Muscle of back (tissue), 11 donors: ENCODE data around the gene EPN3. TPM values are rescaled to one million over a fixed set of nuclear protein-coding genes. Genes with fewer than 3 reads are reported as not detected.

Source experiments
- DNase-seq, 3 donors: peaks; one replicate each; pipeline versions ENCODE4 v3.0.0 to v3.0.0-alpha.2; 2013
- polyA plus RNA-seq, 10 donors: library from polyadenylated mRNA; unstranded; fragments of 120-200 nt; gene quantifications; one replicate each; pipeline ENCODE4 v1.2.1, GENCODE V29; 2013; ENCODE audit not compliant: insufficient read length in 10 of 10

Gene EPN3
- polyA plus RNA-seq, 10 donors = 0.81 to 3.5 (median 1.3) TPM

DNA sequence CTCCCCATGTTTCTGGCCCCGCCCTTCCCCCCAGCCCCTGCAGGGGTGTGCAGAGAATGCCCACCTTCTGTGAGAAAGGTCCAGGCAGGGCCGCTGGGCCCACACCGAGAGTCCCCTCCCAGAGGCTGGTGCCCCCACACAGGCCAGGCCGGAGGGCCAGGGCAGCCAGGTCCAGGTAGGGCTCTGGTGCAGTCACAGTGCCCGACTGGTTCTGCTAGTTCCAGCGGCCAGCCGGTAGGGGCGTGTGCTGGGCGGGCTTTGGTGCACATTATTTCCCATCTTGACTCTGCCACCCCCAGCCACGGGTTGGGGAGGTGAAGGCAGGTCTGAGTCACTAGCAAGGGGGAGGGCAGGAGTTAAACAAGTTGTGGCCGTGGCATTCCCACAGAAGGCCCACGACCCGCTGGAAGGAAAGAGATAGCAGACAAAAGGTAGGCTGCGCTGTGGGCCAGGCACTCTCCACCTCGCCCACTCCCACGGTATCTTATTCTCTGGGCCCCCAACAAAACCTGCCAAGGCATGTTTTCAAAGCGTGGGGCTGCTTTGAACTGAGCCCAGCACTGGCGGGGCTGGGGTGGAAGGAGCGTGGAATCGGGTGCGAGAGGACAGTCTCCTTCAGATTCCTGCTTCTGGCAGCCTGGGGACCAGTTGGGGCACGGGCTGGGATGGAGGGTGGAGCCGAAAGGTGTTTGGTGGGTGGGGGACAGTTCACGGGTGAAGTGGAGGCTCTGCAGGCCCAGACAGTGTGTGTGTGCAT is 1.9 kb downstream of the EPN3 start:
- no peak for DNase-seq

DNA sequence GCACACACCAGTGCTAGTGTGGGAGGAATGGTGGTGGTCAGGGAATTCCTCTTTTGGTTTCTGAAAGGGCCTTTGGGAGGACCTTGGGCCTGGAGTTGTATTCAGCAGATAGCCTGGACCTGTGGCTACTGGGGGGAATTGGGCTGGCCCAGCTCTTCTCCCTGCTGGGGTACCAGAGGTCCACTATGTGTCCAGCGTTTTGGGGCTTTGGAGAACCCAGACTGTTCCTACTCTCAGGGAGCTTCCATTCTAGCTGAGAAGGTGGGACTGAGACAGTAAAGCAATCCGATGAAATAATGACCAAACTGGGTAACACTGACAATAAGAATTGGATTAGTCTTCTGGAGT is 2.4 kb downstream of the EPN3 start:
- DNase-seq = no peak

DNA sequence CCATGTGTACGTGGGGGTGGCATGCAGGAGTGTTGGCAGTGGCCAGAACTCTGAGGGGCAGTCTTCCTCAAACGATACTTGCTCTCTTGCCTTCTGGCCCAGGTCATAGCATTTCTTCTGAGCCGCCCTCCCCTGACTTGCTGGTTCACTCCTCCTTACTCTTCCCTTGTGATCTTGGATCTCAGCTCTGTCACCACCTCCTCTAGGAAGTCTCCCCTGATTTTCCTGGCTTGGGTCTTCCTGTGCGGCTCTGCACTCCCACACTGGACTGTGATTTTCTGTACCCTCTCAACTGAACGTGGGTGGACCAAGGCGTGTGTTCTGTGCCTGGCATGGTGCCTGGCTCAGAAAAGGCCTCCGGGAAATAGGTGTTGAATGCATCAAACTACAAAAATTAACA is 2.9 kb downstream of the EPN3 start:
- DNase-seq = no peak

DNA sequence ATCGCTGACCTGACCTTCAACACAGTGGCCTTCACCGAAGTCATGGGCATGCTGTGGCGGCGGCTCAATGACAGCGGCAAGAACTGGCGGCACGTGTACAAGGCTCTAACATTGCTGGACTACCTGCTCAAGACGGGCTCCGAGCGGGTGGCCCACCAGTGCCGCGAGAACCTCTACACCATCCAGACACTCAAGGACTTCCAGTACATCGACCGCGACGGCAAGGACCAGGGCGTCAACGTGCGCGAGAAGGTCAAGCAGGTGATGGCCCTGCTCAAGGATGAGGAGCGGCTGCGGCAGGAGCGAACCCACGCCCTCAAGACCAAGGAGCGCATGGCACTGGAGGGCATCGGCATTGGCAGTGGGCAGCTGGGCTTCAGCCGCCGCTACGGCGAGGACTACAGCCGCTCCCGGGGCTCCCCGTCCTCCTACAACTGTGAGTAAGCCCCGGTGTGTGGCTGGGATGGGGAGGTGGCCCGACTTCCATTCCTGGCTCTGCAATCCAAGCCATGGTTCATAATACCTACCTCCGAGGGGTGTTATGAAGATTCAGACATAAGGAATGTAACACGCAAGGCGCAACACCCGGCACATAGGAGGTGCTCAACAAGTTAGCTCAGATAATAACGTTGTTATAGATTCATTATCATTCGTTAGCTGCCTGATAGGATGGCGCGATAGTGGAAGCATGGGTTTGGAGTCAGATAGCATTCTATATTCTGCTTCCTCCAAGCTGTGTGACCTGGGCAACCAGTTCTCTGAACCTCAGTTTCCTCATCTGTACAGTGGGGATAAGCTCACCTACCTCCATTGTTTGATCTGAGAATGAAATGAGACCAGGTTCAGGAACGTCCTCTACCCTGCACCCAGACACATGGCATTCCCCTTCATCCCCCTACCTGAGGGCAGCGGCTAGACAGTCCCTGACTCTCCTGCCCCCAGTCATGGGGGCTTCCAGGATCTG is 4.4 kb downstream of the EPN3 start:
- DNase-seq = no peak

DNA sequence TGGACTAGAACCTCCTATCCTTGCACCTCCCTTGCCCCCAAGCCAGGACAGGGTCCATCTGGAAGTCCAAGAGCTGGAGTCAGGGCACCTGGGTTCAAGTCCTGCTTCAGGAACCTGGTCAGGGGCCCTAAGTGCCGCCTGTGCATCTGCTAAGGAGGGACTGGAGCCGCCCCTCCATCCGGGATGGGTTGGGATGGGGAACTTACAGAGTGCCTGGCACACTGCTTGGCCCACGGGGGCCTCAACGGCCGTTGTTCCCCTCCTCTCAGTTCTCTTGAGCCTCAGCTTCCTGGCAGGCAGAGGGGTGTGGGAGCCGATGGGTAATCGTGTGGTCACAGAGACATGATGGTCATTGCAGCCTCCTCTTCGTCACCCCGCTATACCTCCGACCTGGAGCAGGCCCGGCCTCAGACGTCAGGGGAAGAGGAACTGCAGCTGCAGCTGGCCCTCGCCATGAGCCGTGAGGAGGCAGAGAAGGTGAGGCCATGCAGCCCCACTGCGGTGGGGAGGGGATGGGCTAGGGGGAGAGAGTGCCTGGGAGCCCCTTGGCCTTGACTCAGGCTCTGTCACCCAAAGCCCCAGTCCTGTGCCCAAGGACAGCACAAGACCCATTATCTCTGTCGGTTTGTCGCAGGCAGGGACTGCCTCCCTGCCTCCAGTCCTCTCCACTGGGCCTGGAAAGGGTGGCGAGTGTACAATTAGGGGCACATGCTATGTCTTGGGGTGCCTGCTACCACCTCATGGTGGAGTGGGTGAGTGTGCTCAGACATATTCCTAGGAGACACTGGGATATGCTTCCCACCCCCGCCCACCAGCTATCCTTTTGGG is 5.4 kb downstream of the EPN3 start:
- DNase-seq = no peak

DNA sequence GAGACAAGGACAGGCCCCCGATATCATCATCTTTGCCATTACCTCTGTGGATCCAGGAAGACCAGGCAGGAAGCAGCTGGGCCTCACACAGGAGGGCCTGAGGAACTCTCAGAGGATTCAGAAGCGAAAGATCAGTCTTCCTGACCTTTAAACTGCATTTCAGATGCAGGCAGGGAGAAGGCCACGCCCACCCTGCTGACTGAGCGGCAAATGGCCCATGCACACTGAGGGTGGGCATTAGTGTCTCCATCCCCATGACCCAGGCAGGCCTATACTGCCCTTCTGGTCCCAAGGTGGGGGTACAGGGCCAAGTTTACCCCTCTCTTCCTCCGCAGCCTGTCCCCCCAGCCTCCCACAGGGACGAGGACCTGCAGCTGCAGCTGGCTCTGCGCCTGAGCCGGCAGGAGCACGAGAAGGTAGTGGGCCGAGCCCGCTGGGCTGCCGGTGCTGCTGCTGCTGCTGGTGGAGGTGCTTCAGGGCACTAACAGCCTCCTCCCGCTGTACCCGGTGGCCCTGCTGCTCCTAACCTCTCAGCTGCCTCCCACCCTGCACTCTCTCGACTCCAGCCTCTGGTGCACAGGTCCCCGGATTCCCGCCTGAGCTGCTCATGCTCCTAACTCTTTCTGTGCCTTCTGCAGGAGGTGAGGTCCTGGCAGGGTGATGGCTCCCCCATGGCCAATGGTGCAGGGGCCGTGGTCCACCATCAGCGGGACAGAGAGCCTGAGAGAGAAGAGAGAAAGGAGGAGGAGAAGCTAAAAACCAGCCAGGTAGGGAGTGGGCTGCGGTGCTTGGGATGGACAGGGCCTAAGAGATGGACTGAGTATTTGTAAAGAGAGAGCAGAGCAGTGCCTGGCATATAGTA is 6.2 kb downstream of the EPN3 start:
- DNase-seq = no peak

DNA sequence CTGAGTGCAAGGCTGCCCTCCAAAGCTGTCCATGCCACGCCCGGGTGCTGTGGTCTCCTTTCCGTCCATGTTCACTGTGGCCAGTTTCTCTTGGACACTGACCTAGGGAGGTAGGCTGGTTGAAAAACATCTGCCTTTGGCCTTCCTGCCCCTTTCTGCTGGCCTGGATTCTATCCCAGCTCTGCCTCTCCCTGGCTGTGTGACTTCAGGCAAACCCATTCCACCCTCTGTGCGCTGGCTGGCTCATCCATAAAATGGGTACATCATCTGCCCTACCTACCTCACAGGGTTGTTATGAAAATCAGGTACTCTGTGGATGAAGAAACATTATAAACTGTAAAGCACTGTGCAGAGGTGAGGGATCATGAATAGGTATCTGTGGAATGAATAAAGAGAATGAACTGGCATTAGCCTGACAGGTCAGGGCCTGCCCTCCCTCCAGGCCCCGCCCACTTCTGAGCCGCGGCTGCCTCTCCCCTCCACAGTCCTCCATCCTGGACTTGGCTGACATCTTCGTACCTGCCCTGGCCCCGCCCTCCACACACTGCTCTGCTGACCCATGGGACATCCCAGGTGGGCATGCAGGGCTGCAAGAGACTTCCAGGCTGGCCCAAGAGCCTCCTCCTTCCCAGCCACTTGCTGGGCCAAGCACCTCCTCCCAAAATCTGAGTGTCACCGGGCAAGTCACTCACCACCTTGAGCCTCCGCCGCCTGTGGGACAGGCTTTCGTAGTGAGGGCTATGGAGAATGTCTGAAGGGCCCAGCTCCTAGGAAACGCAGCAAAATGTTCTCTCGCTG is 7.4 kb downstream of the EPN3 start:
- no peak for DNase-seq

DNA sequence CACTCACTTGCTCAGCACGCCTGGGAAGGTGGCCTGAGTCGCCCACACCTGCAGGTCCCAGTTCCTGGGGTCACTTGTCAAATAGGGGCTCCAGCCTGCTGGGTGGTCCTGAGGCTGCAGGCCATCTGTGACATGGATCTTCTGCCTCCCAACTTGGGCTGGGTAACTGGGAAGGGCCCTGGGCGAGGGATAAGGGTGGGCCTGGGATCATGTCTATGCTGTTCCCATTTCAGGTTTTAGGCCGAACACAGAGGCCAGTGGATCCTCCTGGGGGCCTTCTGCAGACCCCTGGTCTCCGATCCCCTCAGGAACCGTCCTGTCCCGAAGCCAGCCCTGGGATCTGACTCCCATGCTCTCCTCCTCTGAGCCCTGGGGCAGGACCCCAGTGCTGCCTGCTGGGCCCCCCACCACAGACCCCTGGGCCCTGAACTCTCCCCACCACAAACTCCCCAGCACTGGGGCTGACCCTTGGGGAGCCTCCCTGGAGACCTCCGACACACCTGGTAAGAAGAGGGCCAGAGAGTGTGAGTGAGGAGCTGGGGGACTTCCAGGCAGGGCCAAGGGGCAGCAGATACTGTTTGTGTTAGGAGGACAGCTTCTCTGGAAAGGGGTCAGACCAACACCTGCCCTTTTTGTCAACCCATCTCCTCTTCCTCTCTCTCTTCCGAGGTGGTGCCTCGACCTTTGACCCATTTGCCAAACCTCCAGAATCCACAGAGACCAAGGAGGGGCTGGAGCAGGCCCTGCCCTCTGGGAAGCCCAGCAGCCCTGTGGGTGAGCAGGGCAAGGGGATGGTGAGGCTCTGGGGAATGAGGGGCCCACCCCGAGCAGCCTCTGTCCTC is 8.2 kb downstream of the EPN3 start:
- DNase-seq = no peak

DNA sequence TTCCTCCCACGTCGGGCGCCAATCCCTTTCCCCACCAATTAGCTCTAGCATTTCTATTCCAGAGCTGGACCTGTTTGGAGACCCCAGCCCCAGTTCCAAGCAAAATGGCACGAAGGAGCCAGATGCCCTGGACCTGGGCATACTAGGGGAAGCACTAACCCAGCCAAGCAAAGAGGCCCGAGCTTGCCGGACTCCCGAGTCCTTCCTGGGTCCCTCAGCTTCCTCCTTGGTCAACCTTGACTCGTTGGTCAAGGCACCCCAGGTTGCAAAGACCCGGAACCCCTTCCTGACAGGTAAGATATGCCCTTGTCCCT is 8.8 kb downstream of the EPN3 start:
- no peak for DNase-seq

DNA sequence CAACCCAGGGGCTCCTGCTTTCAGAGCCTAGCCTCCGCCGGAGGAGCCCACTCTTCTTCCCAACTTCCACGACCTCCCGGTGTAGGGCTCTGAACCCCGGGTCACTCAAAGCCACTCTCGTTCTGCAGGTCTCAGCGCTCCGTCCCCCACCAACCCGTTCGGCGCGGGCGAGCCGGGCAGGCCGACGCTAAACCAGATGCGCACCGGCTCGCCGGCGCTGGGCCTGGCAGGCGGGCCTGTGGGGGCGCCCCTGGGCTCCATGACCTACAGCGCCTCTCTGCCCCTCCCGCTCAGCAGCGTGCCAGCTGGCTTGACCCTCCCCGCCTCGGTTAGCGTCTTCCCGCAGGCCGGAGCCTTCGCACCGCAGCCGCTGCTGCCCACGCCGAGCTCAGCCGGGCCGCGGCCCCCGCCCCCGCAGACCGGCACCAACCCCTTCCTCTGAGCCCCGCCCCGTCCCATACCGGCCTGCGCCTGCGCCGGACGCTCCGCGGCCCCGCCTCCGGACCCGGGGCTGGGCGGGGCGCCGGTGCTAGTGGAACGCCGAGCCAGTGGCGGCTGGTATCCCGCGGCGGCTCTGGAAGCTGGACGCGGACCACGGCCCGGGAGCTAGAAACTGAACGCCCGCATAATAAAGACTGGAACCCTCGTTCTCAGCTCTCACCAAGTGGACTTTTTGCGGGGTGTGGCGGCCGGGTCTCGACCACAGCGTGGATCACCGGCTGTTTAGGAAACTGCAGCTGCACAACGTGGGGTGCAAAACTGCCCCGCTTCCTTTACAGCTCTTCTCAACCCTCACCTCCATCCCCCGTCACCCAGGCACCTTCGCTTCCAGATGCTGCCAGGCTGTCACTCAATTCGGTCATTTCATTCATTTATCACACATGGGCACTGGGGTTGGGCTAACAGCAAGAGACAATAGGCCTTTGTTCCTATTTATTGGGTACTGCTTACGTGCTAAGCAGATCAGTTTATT is 9.5 kb downstream of the EPN3 start:
- DNase-seq = peak; percentile 79 to 95 (median 87)

DNA sequence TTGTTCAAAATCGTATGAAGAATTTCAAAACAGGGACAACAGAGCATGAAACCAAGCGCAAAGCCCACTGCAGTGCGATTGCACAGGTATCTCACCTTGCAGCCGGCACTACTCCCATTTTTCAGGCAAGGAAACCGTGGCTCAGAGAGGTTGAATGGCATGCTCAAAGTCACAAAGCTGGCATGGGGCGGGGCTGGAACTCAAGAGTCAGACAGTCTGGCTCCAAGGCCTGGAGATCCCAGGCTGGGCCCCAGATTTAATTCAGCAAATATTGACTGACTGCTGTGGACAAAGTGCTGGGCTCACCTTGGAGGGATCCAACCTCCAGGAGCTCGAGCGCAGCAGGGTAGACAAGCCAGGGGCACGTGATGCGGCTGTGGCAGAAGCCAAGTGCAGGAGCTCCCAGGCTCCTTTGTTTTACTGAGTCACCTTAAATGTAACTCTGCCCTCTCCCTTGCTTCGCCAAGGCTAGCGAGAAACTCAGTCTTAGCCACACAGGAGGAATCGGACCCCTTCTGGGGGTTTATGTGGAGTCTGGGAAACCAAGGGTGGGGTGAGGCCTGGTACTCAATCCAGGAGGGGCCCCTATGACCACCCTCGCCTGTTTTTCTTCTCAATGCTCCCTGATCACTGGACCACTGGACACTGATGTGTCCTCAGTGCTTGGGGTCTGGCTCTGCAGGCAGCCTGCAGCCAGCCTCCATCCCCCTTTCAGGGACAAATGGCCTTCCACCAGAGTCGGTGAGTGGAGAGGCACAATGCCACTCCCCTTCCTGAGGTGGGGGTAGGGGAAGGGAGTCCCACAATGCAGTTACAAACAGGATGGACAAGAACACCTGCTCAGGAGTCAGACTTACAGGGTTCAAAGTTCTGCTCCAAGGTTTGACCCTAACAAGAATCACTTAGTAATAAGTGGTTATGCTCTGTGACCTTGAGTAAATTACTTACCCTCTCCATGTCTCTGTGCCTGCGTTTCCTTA is 10.6 kb downstream of the EPN3 start:
- DNase-seq = no peak

DNA sequence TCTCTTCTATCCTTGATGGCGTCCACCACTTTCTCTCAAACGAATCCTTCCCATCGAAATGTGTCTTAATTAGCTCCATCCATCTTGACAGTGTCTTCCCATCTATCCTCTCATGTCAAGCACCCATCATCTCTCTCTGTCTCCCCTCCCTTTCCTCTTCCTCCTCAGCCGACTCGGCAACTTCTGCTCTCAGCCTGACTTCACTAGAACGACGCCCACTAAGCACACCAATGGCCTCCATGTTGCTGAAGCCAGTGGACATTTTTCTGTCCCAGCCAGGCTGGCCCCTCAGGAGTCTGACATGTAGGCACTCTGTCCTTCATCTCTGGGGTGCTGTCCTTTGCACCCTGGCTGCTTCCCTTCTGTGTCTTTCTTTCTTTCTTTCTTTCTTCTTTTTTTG is 12.0 kb downstream of the EPN3 start:
- no peak for DNase-seq

DNA sequence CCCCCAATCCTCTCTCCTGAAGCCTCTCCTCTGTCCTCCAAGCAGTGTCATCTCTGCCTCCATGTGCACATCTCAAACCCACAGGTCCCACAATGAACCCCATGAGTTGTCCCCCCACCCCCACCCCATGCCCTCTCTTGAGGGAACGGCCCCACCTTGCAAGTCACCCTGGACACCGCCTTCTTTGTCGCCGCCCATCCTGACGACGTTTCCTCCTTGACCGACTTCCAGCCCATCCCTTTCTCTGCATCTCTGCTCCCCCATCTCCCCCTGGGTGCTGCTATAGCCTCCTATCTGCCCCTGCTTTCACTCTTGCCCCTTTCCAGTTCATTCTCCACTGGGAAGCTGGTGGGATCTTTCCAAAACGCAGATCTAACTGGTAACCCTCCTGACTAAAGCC is 12.8 kb downstream of the EPN3 start:
- no peak for DNase-seq

DNA sequence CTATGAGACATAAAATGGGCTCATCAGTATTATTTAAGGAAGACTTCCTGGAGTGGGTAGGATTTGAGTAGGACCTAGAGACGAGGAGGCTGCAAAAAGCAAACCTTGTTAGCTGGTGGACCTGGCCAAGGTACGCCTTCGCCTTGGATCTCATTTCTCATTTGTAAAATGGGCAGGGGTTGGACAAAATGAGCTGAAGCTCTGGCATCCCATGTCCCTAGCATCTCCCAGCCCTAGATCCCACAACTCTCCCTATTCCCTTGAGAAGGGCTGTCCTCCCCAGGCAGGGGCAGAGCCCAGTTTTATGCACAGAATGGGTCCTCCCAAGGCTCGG is 14.1 kb downstream of the EPN3 start:
- DNase-seq = no peak

DNA sequence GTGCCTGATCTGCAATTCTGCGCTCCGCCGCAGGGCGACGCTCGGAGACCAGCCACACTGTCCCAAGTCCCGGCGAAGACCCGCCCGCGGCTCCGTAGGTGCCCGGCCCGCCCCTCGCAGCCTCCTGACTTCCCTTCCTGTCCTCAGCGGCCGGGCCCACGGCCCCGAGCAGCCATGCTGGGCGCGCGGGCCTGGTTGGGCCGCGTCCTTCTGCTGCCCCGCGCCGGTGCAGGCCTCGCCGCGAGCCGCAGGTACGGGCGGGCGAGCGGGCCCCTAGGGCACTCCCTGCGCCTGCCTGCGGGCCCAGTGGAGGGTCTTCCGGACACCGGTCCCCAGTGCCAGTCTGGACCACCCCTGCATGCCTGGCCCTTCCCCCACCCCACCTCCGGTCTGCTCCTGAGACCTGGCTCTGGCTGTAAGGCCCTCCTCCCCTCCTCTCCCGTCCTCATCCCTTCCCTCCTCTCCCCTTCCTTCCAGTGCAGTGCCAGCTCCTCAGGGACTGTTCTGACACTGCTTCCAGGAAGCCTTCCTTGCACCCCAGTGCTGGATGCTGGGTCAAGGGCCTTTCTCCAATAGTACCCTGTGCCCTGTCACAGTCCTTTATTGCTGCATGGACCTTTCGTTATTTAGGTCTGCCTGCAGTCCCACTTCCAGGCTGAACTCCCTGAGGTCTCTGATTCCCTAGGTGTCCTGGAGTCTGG is 14.7 kb downstream of the EPN3 start, which contains the start of gene SPATA20:
Gene SPATA20, plus strand, starts transcription at position 140 of the 701 bp plus-strand sequence. Its CDS starts 35 bp downstream, at position 175.
- peak; percentile 86 to 94 (median 88) for DNase-seq

DNA sequence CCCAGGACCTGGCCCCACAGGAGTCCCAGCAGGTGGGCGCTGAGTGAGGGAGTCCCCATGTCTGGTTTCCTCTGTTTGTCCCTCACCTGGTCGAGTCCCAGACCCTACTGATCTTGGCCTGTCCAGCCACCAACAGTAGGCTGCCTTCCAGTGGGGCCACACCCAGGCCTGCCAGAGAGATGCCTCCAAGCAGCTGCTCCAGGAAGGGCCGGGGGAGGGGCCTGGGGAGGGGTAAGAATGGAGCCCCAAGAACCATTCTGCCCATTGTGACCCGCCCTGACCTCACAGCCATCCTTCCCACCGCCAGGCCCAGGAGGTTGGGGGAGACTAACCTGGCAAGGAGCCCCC is 15.2 kb downstream of the EPN3 start:
- no peak for DNase-seq

DNA sequence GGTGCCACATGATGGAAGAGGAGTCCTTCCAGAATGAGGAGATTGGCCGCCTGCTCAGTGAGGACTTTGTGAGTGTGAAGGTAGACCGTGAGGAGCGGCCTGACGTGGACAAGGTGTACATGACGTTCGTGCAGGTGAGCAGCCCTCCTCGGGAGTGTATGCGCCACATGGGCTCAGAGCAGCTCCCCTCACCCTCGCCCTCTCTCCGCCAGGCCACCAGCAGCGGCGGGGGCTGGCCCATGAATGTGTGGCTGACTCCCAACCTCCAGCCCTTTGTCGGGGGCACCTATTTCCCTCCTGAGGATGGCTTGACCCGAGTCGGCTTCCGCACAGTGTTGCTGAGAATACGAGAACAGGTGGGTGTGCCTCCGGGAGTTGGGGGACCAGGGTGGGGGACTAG is 16.3 kb downstream of the EPN3 start:
- no peak for DNase-seq
